HUES64 (cell line): ENCODE data around the gene PIM1.

Source experiments
- H3K27ac ChIP-seq: 2 replicates; pipeline ENCODE4 v1.7.0; 2013; ENCODE audit warnings: low read depth, low read length, inconsistent platforms
- H3K27me3 ChIP-seq: 2 replicates; pipeline ENCODE4 v1.6.1; 2013; ENCODE audit warnings: mild to moderate bottlenecking, low read length; ENCODE audit not compliant: insufficient read depth
- H3K36me3 ChIP-seq: 2 replicates; pipeline ENCODE4 v1.6.1; 2013; ENCODE audit warnings: mild to moderate bottlenecking, low read length; ENCODE audit not compliant: insufficient read depth
- H3K4me1 ChIP-seq: 2 replicates; pipeline ENCODE4 v1.6.1; 2013; ENCODE audit warnings: mild to moderate bottlenecking, low read length, moderate library complexity; ENCODE audit not compliant: insufficient read depth
- H3K4me3 ChIP-seq: 2 replicates; pipeline ENCODE4 v1.5.1; 2013; ENCODE audit warnings: mild to moderate bottlenecking, low read length, moderate library complexity
- H3K9ac ChIP-seq: 2 replicates; pipeline ENCODE4 v1.6.1; 2013; ENCODE audit warnings: mild to moderate bottlenecking, low read depth, low read length
- H3K9me3 ChIP-seq: 2 replicates; pipeline ENCODE4 v1.6.1; 2013; ENCODE audit warnings: low read depth, low read length; ENCODE audit not compliant: insufficient read depth
- WGBS: fragments of 150-250, 120-280 bp; methylation state at CpG from one replicate; pipeline ENCODE4 v1.1.7; 2013; ENCODE audit warnings: missing lambda C conversion rate; 5-methylcytosine and 5-hydroxymethylcytosine counted together

PIM1 gene

GRCh38 chr6:37202788-37203491 is 33.0 kb downstream of the PIM1 start:
- WGBS, result 93% methylated on average over 7 of the region's 7 CpGs
- no peaks in the 10 kb centered on the region for H3K9me3 ChIP-seq
- no peak overlapping the region for H3K4me3 ChIP-seq

GRCh38 chr6:37204014-37204751 is 34.2 kb downstream of the PIM1 start:
- H3K27me3 ChIP-seq, result no peaks in the 10 kb centered on the region
- H3K9ac ChIP-seq, result no peak overlapping the region
- 88% methylated on average over 7 of the region's 7 CpGs for WGBS
- H3K27ac ChIP-seq, result no peak overlapping the region
- no peaks in the 10 kb centered on the region for H3K36me3 ChIP-seq
- no peak overlapping the region for H3K4me3 ChIP-seq
- no peaks in the 10 kb centered on the region for H3K9me3 ChIP-seq
- no peaks in the 10 kb centered on the region for H3K4me1 ChIP-seq

More at GRCh38 chr6:37202788-37203491, 33.0 kb downstream of the PIM1 start:
- no peaks in the 10 kb centered on the region for H3K36me3 ChIP-seq
- H3K9ac ChIP-seq, result no peak overlapping the region
- no peaks in the 10 kb centered on the region for H3K27me3 ChIP-seq
- H3K27ac ChIP-seq, result no peak overlapping the region
- no peaks in the 10 kb centered on the region for H3K4me1 ChIP-seq

GRCh38 chr6:37205175-37205996 is 35.4 kb downstream of the PIM1 start:
- H3K27me3 ChIP-seq, result no peaks in the 10 kb centered on the region
- no peak overlapping the region for H3K9ac ChIP-seq
- no peak overlapping the region for H3K27ac ChIP-seq
- no peaks in the 10 kb centered on the region for H3K4me1 ChIP-seq
- H3K36me3 ChIP-seq, result no peaks in the 10 kb centered on the region
- H3K9me3 ChIP-seq, result no peaks in the 10 kb centered on the region
- 80% methylated on average over 13 of the region's 13 CpGs for WGBS
- H3K4me3 ChIP-seq, result no peak overlapping the region

GRCh38 chr6:37205997-37206340 is 36.0 kb downstream of the PIM1 start:
- no peaks in the 10 kb centered on the region for H3K27me3 ChIP-seq
- H3K9ac ChIP-seq, result no peak overlapping the region
- WGBS, result 96% methylated on average over 4 of the region's 4 CpGs
- no peak overlapping the region for H3K4me3 ChIP-seq
- H3K27ac ChIP-seq, result no peak overlapping the region
- no peaks in the 10 kb centered on the region for H3K9me3 ChIP-seq
- H3K4me1 ChIP-seq, result no peaks in the 10 kb centered on the region
- no peaks in the 10 kb centered on the region for H3K36me3 ChIP-seq

- Histone ChIP-seq H3K4me1 (no peaks in the 10 kb centered on the region), H3K27ac (no peak overlapping the region), H3K9me3 (no peaks in the 10 kb centered on the region), H3K27me3 (no peaks in the 10 kb centered on the region), H3K36me3 (no peaks in the 10 kb centered on the region), H3K9ac (no peak overlapping the region), H3K4me3 (no peak overlapping the region)
- 91% methylated on average over 9 of the region's 9 CpGs for WGBS
Observed at GRCh38 chr6:37206622-37207021, 36.7 kb downstream of the PIM1 start.

- Histone ChIP-seq H3K9ac (no peak overlapping the region), H3K9me3 (no peaks in the 10 kb centered on the region), H3K36me3 (no peaks in the 10 kb centered on the region), H3K4me1 (no peaks in the 10 kb centered on the region), H3K4me3 (no peak overlapping the region), H3K27ac (no peak overlapping the region), H3K27me3 (no peaks in the 10 kb centered on the region)
- 64% methylated on average over 7 of the region's 7 CpGs for WGBS
Observed at GRCh38 chr6:37207903-37208456, 38.0 kb downstream of the PIM1 start.

- Histone ChIP-seq H3K27ac (no peak overlapping the region), H3K27me3 (no peaks in the 10 kb centered on the region), H3K9me3 (no peaks in the 10 kb centered on the region), H3K36me3 (no peaks in the 10 kb centered on the region), H3K4me3 (no peak overlapping the region), H3K9ac (no peak overlapping the region), H3K4me1 (no peaks in the 10 kb centered on the region)
- WGBS, result 95% methylated on average over 7 of the region's 7 CpGs
Observed at GRCh38 chr6:37208793-37209192, 38.8 kb downstream of the PIM1 start.

- H3K9me3 ChIP-seq, result no peaks in the 10 kb centered on the region
- no peak overlapping the region for H3K4me3 ChIP-seq
- 92% methylated on average over 12 of the region's 12 CpGs for WGBS
- H3K9ac ChIP-seq, result no peak overlapping the region
- no peak overlapping the region for H3K27ac ChIP-seq
- H3K36me3 ChIP-seq, result no peaks in the 10 kb centered on the region
- H3K27me3 ChIP-seq, result no peaks in the 10 kb centered on the region
- H3K4me1 ChIP-seq, result no peaks in the 10 kb centered on the region
Observed at GRCh38 chr6:37209461-37210205, 39.7 kb downstream of the PIM1 start.

- WGBS, result 59% methylated on average over 7 of the region's 7 CpGs
- H3K27ac ChIP-seq, result no peak overlapping the region
Observed at GRCh38 chr6:37210313-37210968, 40.5 kb downstream of the PIM1 start.

GRCh38 chr6:37212268-37212667 is 42.3 kb downstream of the PIM1 start:
- Histone ChIP-seq H3K27me3 (no peaks in the 10 kb centered on the region), H3K9ac (no peak overlapping the region), H3K4me1 (no peaks in the 10 kb centered on the region), H3K36me3 (no peaks in the 10 kb centered on the region), H3K4me3 (no peak overlapping the region), H3K27ac (no peak overlapping the region), H3K9me3 (no peaks in the 10 kb centered on the region)
- 95% methylated on average over 9 of the region's 9 CpGs for WGBS

More at GRCh38 chr6:37210313-37210968, 40.5 kb downstream of the PIM1 start:
- H3K4me3 ChIP-seq, result no peak overlapping the region
- H3K4me1 ChIP-seq, result no peaks in the 10 kb centered on the region
- no peaks in the 10 kb centered on the region for H3K27me3 ChIP-seq
- no peak overlapping the region for H3K9ac ChIP-seq
- no peaks in the 10 kb centered on the region for H3K36me3 ChIP-seq
- no peaks in the 10 kb centered on the region for H3K9me3 ChIP-seq
